GM10266 (cell line): ENCODE data around the gene CPNE4.

Experiments
- DNase-seq: peaks from one replicate; pipeline ENCODE4 v3.0.0; 2012; ENCODE audit errors: extremely low spot score
- TF ChIP-seq, protein P1 (sequence below): IDR thresholded peaks from 2 replicates; pipeline ENCODE4 v1.5.1; 2012; ENCODE audit warnings: mild to moderate bottlenecking, low read depth; ENCODE audit not compliant: control insufficient read depth, insufficient read depth; ENCODE audit errors: missing control alignments

The CPNE4 gene

DNA sequence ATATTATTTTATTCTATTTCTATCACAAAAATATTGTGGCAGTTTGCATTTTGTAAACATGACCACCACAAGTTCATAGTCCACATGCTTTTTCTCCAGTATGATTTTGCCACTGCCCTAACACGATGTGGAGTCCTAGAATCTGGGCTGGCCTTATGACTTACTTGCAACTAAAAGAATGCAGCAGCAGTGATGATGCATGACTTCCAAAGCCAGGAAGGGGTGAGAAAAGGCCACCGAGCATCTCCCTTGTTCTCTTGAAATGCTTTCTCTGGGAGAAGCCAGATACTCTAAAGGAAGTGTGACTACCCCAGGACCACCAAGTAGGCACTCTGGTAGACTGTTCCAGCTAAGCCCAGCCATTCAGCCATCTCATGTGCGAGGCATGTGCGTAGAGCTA is 340.4 kb downstream of the CPNE4 start:
- TF ChIP-seq, protein P1, sequence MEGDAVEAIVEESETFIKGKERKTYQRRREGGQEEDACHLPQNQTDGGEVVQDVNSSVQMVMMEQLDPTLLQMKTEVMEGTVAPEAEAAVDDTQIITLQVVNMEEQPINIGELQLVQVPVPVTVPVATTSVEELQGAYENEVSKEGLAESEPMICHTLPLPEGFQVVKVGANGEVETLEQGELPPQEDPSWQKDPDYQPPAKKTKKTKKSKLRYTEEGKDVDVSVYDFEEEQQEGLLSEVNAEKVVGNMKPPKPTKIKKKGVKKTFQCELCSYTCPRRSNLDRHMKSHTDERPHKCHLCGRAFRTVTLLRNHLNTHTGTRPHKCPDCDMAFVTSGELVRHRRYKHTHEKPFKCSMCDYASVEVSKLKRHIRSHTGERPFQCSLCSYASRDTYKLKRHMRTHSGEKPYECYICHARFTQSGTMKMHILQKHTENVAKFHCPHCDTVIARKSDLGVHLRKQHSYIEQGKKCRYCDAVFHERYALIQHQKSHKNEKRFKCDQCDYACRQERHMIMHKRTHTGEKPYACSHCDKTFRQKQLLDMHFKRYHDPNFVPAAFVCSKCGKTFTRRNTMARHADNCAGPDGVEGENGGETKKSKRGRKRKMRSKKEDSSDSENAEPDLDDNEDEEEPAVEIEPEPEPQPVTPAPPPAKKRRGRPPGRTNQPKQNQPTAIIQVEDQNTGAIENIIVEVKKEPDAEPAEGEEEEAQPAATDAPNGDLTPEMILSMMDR, result no peak
- DNase-seq, result no peak

DNA sequence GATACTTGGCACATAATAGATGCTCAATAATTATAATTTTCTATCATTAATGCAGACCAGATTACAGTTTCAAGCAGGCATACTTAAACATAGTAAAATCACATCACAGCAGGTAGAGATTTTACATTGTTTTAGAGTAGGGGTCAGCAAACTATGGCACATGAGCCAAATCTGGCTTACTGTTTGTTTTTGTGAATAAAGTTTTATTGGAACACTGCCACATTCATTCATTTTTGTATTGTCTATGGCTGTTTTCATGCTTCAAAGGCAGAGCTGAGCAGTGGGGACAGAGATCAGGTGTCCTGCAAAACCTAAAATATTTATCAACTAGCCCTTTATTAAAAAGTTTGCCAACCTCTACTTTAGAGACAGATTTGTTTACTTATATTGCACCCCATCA is 342.5 kb downstream of the CPNE4 start:
- TF ChIP-seq, protein P1, result no peak
- DNase-seq, result no peak

DNA sequence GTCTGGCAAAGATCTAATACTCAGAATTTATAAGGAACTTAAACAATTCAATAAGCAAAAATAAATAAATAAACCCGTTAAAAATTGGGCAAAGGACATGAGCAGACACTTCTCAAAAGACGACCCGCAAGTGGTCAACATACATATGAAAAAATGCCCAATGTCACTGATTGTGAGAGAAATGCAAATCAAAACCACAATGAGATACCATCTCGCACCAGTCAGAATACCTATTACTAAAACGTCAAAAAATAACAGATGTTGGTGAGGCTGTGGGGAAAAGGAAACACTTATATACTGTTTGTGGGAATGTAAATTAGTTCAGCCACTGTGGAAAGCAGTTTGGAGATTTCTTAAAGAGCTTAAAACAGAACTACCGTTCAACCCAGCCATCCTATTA is 344.0 kb downstream of the CPNE4 start:
- no peak for DNase-seq

DNA sequence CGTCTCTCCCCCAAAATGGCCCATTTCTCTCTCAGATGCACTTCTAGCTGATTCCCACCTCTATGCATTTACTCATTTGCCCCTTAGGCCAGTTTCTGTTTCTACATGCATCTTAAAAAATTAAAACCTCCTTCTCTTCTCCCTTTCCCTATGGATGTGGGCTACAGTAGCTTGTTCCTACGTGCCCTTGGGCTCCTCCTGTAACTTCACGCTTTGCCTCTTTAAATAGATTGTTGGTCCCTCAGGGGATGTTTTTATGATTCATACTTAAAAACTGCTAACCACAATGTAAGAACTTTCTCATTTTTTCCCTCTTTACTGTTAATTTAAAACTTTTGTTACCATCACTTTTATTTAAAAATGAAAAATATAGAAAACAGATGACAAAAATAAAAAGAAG is 346.4 kb downstream of the CPNE4 start:
- DNase-seq, result no peak
- TF ChIP-seq, protein P1, result no peak

More for the DNA sequence above, 344.0 kb downstream of the CPNE4 start:
- TF ChIP-seq, protein P1, result no peak

DNA sequence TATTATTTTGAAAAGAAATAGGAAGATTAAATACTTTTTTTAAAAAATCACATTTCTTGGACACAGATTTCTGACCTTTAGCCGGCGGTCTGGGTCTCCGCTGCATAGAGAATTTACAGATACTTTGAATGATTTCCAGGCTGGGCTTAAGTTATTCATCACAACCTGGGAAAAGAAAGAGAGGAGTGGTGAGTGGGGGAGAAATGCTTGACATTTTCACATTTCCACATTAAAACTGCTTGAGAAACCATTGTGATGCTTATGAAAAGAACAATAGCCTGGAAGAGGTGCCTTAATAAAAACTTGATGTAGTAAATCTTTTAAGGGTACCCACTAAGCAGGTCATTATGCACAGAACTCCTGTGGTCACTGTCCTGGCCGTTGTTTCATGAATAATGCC is 365.2 kb downstream of the CPNE4 start:
- no peak for DNase-seq

DNA sequence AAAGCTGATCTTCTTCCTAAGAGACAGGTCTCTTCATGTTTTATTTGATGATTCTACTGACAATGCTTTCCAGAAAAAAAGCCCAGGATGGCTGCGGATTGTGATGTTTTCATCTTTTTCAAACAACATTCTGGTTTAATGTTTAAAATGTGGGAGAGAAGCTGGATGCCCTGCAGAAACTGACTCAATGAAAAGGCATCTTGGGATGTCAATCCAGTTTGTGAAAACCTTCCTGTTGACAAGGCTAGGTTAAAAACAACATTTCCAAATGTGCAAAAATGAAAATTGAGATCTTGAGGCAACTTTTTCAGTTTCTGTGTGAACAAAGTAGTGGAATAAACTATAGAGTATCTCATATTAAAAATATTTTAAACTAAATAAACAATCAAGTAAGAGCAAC is 376.0 kb downstream of the CPNE4 start:
- no peak for DNase-seq
- TF ChIP-seq, protein P1, result no peak

More for the DNA sequence above, 365.2 kb downstream of the CPNE4 start:
- TF ChIP-seq, protein P1, result no peak

DNA sequence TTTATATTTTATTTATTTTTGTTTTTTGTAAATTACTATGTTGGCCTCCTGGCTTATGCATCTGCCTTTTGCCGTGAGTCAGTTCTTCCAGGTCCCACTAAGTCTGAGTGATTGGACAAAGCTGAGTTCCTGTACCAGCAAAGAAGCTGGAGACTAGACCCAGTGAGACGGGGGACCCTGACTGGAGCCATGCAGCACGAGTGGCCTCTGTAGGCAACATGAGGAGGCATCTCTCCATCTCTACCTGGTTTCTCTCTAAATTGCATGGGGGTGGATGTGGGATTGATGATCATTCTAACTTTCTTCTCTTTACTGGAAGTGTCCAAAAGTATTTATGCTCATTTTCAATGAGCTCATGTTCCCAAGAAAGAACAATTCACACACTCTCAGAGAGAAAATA is 376.7 kb downstream of the CPNE4 start:
- no peak for DNase-seq
- TF ChIP-seq, protein P1, result no peak
